Cardiac muscle cell (in vitro differentiated cells and primary cell): ENCODE measurements around the gene ATP8B3. TPM values are rescaled to one million over a fixed set of nuclear protein-coding genes. Genes with fewer than 3 reads are reported as not detected.

Source experiments
- DNase-seq, 2 donors: peaks; one replicate each; pipeline versions ENCODE4 v3.0.0 to v3.0.0-alpha.2; 2010 to 2017; ENCODE audit warnings: low read depth in 1 of 2, low spot score in 1 of 2
- H3K27ac ChIP-seq: fragments of 200-600 bp; sonication (generic); 2 replicates; pipeline ENCODE4 v1.5.1; 2016
- H3K27me3 ChIP-seq: fragments of 200-600 bp; sonication (generic); 2 replicates; pipeline ENCODE4 v1.6.0; 2016; ENCODE audit warnings: control low read depth
- H3K36me3 ChIP-seq: fragments of 200-600 bp; sonication (generic); 2 replicates; pipeline ENCODE4 v1.5.1; 2016; ENCODE audit warnings: control low read depth
- H3K4me1 ChIP-seq: fragments of 200-600 bp; sonication (generic); 2 replicates; pipeline ENCODE4 v1.8.1; 2017; ENCODE audit warnings: low read depth, mild to moderate bottlenecking, mixed run types
- H3K4me3 ChIP-seq: fragments of 200-600 bp; sonication (generic); 2 replicates; pipeline ENCODE4 v1.5.1; 2016; ENCODE audit warnings: mild to moderate bottlenecking
- H3K9me3 ChIP-seq: fragments of 200-600 bp; sonication (generic); 2 replicates; pipeline ENCODE4 v1.5.1; 2017; ENCODE audit warnings: low read depth, mild to moderate bottlenecking, control low read depth
- polyA plus RNA-seq: library from polyadenylated mRNA; unstranded; fragments of >200 nt; fragmentation: Nextera tagmentation; extraction: Ambion mirVana; gene quantifications from 2 replicates; pipeline ENCODE4 v1.2.1, GENCODE V29; 2016
- total RNA-seq: library from RNA; depleted of rRNA; stranded (reverse); fragments of >200 nt; gene quantifications from 2 replicates; pipeline ENCODE4 v1.2.3, GENCODE V29; 2016
- TF ChIP-seq, protein P1 (sequence below): IDR thresholded peaks from 2 replicates; pipeline ENCODE4 v1.5.1; 2012; ENCODE audit warnings: low read depth, mild to moderate bottlenecking, low read length

Gene ATP8B3
- total and polyA plus RNA-seq, 2 experiments from 2014 or later, result 3.0 to 8.6 TPM

DNA sequence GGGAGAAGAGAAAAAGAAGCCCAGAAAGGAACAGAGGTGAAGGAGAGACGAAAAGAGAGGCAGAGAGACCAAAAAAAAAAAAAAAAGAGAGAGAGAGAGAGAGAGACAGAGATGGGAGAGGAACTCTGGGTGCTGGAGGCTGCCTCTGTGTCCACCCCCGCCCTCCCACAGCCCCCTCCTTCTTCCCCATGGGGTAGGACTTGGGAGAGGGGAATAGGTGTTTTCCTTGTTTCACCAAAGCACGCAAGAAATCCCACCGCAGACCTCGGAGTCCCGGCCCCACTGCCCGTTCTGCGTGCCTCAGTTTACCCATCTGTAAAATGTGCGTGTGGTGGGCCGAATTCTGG lies 53.9 kb downstream of the ATP8B3 start:
- Histone ChIP-seq H3K27me3 (peaks cover 98% of the 10 kb centered on the region), H3K27ac (no peak overlapping the region), H3K36me3 (no peaks in the 10 kb centered on the region), H3K9me3 (no peaks in the 10 kb centered on the region), H3K4me1 (no peaks in the 10 kb centered on the region), H3K4me3 (no peak overlapping the region)
- TF ChIP-seq, protein P1, sequence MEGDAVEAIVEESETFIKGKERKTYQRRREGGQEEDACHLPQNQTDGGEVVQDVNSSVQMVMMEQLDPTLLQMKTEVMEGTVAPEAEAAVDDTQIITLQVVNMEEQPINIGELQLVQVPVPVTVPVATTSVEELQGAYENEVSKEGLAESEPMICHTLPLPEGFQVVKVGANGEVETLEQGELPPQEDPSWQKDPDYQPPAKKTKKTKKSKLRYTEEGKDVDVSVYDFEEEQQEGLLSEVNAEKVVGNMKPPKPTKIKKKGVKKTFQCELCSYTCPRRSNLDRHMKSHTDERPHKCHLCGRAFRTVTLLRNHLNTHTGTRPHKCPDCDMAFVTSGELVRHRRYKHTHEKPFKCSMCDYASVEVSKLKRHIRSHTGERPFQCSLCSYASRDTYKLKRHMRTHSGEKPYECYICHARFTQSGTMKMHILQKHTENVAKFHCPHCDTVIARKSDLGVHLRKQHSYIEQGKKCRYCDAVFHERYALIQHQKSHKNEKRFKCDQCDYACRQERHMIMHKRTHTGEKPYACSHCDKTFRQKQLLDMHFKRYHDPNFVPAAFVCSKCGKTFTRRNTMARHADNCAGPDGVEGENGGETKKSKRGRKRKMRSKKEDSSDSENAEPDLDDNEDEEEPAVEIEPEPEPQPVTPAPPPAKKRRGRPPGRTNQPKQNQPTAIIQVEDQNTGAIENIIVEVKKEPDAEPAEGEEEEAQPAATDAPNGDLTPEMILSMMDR, result no peak
- DNase-seq, result no peak

DNA sequence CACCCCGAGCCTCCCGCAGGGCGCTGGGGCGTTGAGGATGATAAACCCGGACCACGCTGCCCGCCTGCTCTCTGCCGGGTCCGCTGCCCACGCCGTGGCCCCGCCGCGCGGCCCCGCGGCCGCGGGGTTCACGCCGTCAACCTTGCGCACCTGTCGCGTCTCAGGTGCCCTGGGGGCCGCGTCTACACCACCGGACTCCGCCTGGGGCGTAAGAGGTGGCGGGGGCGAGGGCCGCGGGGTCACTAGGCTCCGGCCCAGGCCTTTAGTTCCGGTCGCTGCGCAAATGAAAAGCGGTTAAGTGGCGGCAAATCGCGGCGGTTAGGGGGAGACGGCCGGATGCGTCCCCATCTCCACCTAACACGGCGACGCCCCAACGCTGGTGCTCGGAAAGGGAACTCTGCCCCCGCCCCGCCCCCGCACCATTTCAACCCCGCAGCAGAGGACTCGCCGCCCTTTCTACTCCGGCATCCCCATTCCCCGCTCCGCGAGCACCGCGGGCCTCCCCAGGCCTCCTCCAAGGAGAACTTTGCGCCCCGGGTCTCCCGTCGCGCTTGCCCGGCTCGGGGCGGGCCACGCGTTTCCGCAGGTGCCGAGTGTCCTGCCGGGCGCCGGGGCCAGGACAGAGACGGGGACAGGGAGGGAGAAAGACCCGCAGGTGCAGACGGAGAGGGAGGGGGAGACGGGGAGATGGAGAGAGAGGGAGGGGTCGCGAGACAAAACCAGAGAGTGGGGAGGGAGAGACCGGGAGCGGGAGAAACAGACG lies 54.4 kb downstream of the ATP8B3 start:
- H3K9me3 ChIP-seq, result no peaks in the 10 kb centered on the region
- no peaks in the 10 kb centered on the region for H3K4me1 ChIP-seq
- H3K27ac ChIP-seq, result no peak overlapping the region
- TF ChIP-seq, protein P1, result no peak
- peaks cover 98% of the 10 kb centered on the region for H3K27me3 ChIP-seq
- DNase-seq, result no peak
- no peak overlapping the region for H3K4me3 ChIP-seq
- no peaks in the 10 kb centered on the region for H3K36me3 ChIP-seq

DNA sequence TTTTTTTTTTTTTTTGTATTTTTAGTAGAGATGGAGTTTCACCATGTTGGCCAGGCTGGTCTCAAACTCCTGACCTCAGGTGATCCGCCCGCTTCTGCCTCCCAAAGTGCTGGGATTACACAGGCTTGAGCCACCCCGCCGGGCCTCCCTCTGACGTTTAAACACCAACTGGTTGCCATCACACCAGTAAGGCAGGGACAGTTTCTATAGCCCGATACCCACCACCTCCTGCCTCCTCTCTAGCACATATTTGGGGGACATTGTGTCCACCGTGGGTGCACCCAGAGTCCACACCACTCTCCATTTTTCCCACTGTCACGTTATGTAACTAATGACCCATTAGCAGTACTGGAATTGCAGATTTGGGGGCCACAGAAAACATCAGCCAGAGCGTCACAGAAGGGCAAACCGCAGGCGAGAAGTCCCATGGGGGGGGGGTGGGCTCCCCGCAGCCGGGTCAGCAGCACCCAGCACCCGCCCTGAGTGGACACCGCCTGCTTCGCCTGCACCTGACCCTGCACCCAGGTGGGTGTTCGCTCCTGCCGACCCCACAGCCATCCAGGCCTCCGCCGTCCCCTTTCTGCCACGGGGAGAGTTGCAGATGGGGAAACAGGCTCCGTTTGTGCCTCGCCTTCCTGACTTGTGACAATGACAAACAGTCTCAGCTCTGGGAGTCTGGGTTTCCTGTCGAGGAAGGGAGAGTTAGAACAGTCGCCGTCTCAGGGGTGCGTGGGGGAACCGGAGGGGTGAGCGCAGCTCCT lies 55.2 kb downstream of the ATP8B3 start:
- TF ChIP-seq, protein P1, result no peak
- Histone ChIP-seq H3K4me1 (no peaks in the 10 kb centered on the region), H3K27ac (no peak overlapping the region), H3K4me3 (no peak overlapping the region), H3K36me3 (no peaks in the 10 kb centered on the region), H3K9me3 (no peaks in the 10 kb centered on the region), H3K27me3 (peaks cover 98% of the 10 kb centered on the region)
- no peak for DNase-seq

DNA sequence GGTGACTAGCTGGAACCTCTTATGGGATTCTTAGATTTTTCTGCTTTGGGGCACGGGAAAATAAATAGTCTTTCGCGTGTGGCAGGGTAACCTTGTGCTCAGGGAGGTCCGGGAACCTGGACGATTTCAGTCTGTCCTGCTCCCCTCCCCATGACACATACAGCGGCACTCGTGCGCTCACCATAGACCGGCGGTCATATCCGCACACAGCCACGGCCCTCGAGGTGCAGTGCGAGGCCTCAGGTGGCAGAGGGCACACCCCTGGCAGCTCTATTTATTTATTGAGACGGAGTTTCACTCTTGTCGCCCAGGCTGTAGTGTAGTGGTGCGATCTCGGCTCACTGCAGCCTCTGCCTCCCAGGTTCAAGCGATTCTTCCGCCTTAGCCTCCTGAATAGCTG lies 55.8 kb downstream of the ATP8B3 start:
- no peak overlapping the region for H3K27ac ChIP-seq
- no peak overlapping the region for H3K4me3 ChIP-seq
- H3K4me1 ChIP-seq, result no peaks in the 10 kb centered on the region
- DNase-seq, result no peak
- no peaks in the 10 kb centered on the region for H3K36me3 ChIP-seq
- peaks cover 98% of the 10 kb centered on the region for H3K27me3 ChIP-seq
- H3K9me3 ChIP-seq, result no peaks in the 10 kb centered on the region
- TF ChIP-seq, protein P1, result no peak

DNA sequence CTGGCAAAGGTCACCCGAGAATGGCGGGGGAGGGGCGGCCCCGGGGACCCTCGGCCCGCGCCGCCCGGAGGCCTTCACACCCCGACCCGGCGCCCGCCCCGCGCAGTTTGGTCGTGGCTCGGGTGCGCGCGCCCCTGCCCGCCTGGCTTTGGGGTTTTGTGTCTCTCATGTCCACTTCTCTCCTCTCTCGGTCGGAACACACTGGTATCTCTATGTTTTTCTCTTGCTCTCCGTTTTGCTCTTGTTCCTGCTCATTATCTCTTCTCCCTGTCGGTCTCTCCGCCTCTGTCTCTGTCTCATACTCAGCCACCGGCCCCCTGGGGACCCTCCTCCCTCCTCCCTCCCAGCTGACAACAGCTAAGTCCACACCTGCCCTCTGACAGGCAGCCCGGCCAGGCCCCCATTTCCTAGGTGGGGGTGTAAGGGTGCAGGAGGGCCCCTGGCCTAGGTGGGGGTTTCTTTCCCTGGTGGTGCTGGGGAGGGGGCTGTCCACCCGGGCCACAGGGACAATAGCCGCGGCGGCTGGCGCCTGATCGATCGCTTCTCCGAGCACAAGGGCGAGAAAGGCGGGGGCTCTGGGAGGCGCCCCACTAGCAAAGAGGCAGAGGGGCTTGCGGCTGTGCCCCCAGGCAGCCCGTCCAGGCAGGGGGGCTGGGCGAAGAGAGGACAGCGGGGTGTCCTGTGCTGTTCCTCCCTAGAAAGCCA lies 56.5 kb downstream of the ATP8B3 start:
- Histone ChIP-seq H3K9me3 (no peaks in the 10 kb centered on the region), H3K27ac (no peak overlapping the region), H3K27me3 (peaks cover 98% of the 10 kb centered on the region), H3K4me3 (no peak overlapping the region), H3K4me1 (no peaks in the 10 kb centered on the region), H3K36me3 (no peaks in the 10 kb centered on the region)
- TF ChIP-seq, protein P1, result no peak
- no peak for DNase-seq
